Gastrocnemius medialis (tissue), 4 donors: ENCODE results near the gene C16orf87. TPM values are rescaled to one million over a fixed set of nuclear protein-coding genes. Genes with fewer than 3 reads are reported as not detected.

ENCODE experiments used
- ATAC-seq, 2 donors: fragments of 150-250 bp; one replicate each; pipeline ENCODE4 v1.9.1; 2016
- DNase-seq, 2 donors: peaks; one replicate each; pipeline ENCODE4 v3.0.0-alpha.2; 2019
- H3K27ac ChIP-seq, 4 donors: fragments of 200-600 bp; sonication (generic); 1 replicate in 1 of 4; 2 replicates in 3 of 4; pipeline ENCODE4 v1.5.1; 2016 to 2018; ENCODE audit warnings: mild to moderate bottlenecking in 2 of 4, moderate library complexity in 1 of 4
- H3K27me3 ChIP-seq, 3 donors: fragments of 200-600 bp; sonication (generic) in 2 of 3; 1 replicate in 1 of 3; 2 replicates in 2 of 3; pipeline versions ENCODE4 v1.5.1 to v1.6.0; 2016 to 2019; ENCODE audit warnings: mild to moderate bottlenecking in 1 of 3, moderate library complexity in 1 of 3
- H3K36me3 ChIP-seq, 2 donors: fragments of 200-600 bp; sonication (generic) in 1 of 2; one replicate each; pipeline ENCODE4 v1.5.1; 2017 to 2018
- H3K4me1 ChIP-seq, 2 donors: fragments of 200-600 bp; sonication (generic) in 1 of 2; one replicate each; pipeline ENCODE4 v1.5.1; 2016 to 2017; ENCODE audit warnings: mild to moderate bottlenecking in 2 of 2
- H3K4me3 ChIP-seq, 4 donors: fragments of 200-600 bp; sonication (generic) in 3 of 4; 1 replicate in 1 of 4; 2 replicates in 3 of 4; pipeline ENCODE4 v1.5.1; 2016 to 2019; ENCODE audit warnings: mild to moderate bottlenecking in 2 of 4
- H3K9me3 ChIP-seq, 3 donors: fragments of 200-600 bp; sonication (generic) in 2 of 3; 1 replicate in 1 of 3; 2 replicates in 2 of 3; pipeline ENCODE4 v1.5.1; 2016 to 2019
- CTCF ChIP-seq, 5 experiments: fragments of 450-650 bp in 3 of 5; fragments of 200-600 bp in 2 of 5; sonication (generic) in 2 of 5; IDR thresholded peaks in 4 of 5; conservative IDR thresholded peaks in 1 of 5; 1 replicate in 4 of 5; 2 replicates in 1 of 5; pipeline ENCODE4 v1.5.1; 2016 to 2019; ENCODE audit warnings: antibody characterized with exemption in 5 of 5, mild to moderate bottlenecking in 3 of 5, moderate library complexity in 3 of 5
- POLR2A ChIP-seq, 2 donors: fragments of 450-650 bp; IDR thresholded peaks; one replicate each; pipeline ENCODE4 v1.6.1; 2017; ENCODE audit warnings: antibody characterized with exemption in 2 of 2, mild to moderate bottlenecking in 2 of 2, moderate library complexity in 2 of 2
- in situ Hi-C, 4 donors: fragments of 200-750 bp; cut with MboI; loops; one replicate each; pipeline versions ENCODE4 v1.15.0 to v1.8.0; 2017; ENCODE audit warnings: low sequenced_read_pairs in 4 of 4
- intact Hi-C: fragments of 100-400 bp; cut with DNase I; formaldehyde crosslinking; loops from one replicate; pipeline ENCODE4 v1.15.1; 2023; ENCODE audit warnings: low total_unique reads
- total RNA-seq, 4 donors: library from RNA; depleted of rRNA; stranded (reverse); fragments of >200 nt; gene quantifications; one replicate each; pipeline versions ENCODE4 v1.1.0 to v1.2.3, GENCODE V29; 2016

Gene C16orf87
- total RNA-seq, 4 donors from 2014 or later, result 13.5 to 22.4 (median 20.3) TPM

- Histone ChIP-seq H3K27ac (no peak overlapping the region), H3K36me3 (no peaks in the 10 kb centered on the region), H3K4me1 (peaks cover 18 to 23% of the 10 kb centered on the region in 2 donors), H3K9me3 (no peaks in the 10 kb centered on the region), H3K4me3 (no peak overlapping the region), H3K27me3 (no peaks in the 10 kb centered on the region)
- DNase-seq (no peak), ATAC-seq (no peak)
- in situ Hi-C loops, result loop anchor here in 1 of 4 donors (5.0 kb wide), 1 partner anchor 137 kb away; no protein-coding TSS in a partner anchor
- intact Hi-C loops, result no loop called here
- no peak for TF ChIP-seq POLR2A (IDR thresholded peaks at IDR 0.05)
- no peak for TF ChIP-seq CTCF (IDR thresholded peaks at IDR 0.05 in 4 of 5, conservative IDR thresholded peaks at IDR 0.05 in 1 of 5)
Measured at GRCh38 chr16:46808997-46809396, 22.0 kb downstream of the C16orf87 start.

DNA sequence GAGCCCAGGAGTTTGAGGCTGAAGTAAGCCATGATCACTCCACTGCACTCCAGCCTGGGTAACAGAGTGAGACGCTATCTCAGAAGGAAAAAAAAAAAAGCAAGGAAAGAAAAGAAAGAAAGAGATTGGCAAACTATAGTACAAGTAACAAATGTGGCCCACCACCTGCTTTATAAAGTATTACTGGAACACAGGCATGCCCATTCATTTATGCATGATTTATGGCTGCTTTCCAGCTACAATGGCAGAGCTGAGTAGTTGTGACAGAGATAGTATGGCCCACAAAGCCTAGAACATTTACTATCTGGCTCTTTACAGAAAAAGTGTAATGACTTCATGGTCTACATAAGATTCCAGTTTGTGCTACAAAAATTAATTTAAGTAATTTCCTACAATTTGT, 23.6 kb downstream of the C16orf87 start:
- Histone ChIP-seq H3K4me1 (peaks cover 18% of the 10 kb centered on the region in 2 donors), H3K4me3 (no peak overlapping the region), H3K27me3 (no peaks in the 10 kb centered on the region), H3K27ac (no peak overlapping the region), H3K36me3 (no peaks in the 10 kb centered on the region), H3K9me3 (no peaks in the 10 kb centered on the region)
- intact Hi-C loops, result no loop called here
- in situ Hi-C loops, result loop anchor here in 1 of 4 donors (5.0 kb wide), 1 partner anchor 135 kb away; no protein-coding TSS in a partner anchor
- DNase-seq (no peak), ATAC-seq (no peak)
- no peak for TF ChIP-seq CTCF (IDR thresholded peaks at IDR 0.05 in 4 of 5, conservative IDR thresholded peaks at IDR 0.05 in 1 of 5)
- no peak for TF ChIP-seq POLR2A (IDR thresholded peaks at IDR 0.05)

DNA sequence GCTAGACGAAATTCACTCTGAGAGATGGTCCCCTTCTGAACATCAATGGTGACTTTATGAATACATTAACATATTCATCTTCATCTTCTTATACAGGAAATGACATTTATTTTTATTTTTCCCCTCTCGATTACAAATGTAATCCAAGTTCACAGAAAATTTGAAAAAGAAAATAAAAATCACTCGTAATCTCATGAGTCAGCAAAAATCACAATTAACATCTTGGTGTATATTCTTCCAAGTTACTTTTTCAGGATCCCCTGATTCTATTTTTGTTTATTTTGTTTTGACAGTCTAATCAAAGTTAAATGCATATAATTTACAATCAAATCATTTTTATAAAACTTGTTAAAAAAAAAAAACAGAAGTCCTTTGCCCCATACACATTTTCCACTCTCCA, 27.6 kb downstream of the C16orf87 start:
- no peak for ATAC-seq
- in situ Hi-C loops, result no loop called here

DNA sequence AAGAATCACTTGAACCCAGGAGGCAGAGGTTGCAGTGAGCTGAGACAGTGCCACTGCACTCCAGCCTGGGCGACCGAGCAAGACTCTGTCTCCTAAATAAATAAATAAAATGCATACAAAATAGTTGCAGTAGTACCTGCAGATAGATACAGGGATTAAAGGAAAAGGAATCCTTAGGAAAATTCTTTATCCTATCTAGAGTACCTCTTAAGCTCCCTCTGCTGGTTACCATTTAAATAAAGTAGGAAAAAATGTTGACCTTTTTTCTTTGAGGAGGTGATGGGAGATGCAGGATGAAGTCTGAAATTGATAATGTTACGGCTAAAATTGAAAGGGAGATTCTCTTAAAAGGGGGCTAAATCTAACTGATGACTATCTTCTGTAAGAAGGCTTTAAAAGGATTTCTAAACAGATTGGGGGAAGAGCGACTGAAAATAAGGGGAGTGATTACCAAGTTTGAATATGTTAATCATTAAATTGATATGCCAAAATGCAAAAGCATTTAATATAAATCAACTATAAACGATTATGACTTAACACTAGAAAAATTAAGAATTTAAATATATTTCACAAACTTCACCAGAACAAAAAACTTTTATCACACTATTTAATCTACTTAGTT, 29.4 kb downstream of the C16orf87 start:
- Histone ChIP-seq H3K9me3 (no peaks in the 10 kb centered on the region), H3K36me3 (no peaks in the 10 kb centered on the region), H3K4me1 (peaks cover 0 to 3% of the 10 kb centered on the region in 2 donors), H3K4me3 (no peak overlapping the region), H3K27ac (no peak overlapping the region), H3K27me3 (no peaks in the 10 kb centered on the region)
- in situ Hi-C loops, result no loop called here
- intact Hi-C loops, result loop anchor here (1.0 to 5.0 kb wide), 3 partner anchors 89 to 128 kb away; partner anchors contain the start of genes ORC6 and VPS35
- ATAC-seq, result peak in 1 of 2 donors; percentile 68
- DNase-seq, result no peak
- peak in 4 of 5 experiments; percentile 37 to 49 (median 48) for TF ChIP-seq CTCF (IDR thresholded peaks at IDR 0.05 in 4 of 5, conservative IDR thresholded peaks at IDR 0.05 in 1 of 5)
- no peak for TF ChIP-seq POLR2A (IDR thresholded peaks at IDR 0.05)

More for the DNA sequence above, 27.6 kb downstream of the C16orf87 start:
- no peaks in the 10 kb centered on the region for H3K9me3 ChIP-seq
- H3K27ac ChIP-seq, result no peak overlapping the region
- DNase-seq, result no peak
- no peaks in the 10 kb centered on the region for H3K36me3 ChIP-seq
- intact Hi-C loops, result loop anchor here (5.0 kb wide), 1 partner anchor 91 kb away; no protein-coding TSS in a partner anchor
- peaks cover 0 to 3% of the 10 kb centered on the region in 2 donors for H3K4me1 ChIP-seq
- no peak overlapping the region for H3K4me3 ChIP-seq
- no peaks in the 10 kb centered on the region for H3K27me3 ChIP-seq
- TF ChIP-seq CTCF (IDR thresholded peaks at IDR 0.05 in 4 of 5, conservative IDR thresholded peaks at IDR 0.05 in 1 of 5), result no peak
- TF ChIP-seq POLR2A (IDR thresholded peaks at IDR 0.05), result no peak
